ENCODE data around the gene CARMIL3.
"Not testable (repeated sequence)": the region's sequence is repeated elsewhere in the genome, so short reads cannot be mapped to it uniquely, and the experiment has no call there.

The CARMIL3 gene, protein sequence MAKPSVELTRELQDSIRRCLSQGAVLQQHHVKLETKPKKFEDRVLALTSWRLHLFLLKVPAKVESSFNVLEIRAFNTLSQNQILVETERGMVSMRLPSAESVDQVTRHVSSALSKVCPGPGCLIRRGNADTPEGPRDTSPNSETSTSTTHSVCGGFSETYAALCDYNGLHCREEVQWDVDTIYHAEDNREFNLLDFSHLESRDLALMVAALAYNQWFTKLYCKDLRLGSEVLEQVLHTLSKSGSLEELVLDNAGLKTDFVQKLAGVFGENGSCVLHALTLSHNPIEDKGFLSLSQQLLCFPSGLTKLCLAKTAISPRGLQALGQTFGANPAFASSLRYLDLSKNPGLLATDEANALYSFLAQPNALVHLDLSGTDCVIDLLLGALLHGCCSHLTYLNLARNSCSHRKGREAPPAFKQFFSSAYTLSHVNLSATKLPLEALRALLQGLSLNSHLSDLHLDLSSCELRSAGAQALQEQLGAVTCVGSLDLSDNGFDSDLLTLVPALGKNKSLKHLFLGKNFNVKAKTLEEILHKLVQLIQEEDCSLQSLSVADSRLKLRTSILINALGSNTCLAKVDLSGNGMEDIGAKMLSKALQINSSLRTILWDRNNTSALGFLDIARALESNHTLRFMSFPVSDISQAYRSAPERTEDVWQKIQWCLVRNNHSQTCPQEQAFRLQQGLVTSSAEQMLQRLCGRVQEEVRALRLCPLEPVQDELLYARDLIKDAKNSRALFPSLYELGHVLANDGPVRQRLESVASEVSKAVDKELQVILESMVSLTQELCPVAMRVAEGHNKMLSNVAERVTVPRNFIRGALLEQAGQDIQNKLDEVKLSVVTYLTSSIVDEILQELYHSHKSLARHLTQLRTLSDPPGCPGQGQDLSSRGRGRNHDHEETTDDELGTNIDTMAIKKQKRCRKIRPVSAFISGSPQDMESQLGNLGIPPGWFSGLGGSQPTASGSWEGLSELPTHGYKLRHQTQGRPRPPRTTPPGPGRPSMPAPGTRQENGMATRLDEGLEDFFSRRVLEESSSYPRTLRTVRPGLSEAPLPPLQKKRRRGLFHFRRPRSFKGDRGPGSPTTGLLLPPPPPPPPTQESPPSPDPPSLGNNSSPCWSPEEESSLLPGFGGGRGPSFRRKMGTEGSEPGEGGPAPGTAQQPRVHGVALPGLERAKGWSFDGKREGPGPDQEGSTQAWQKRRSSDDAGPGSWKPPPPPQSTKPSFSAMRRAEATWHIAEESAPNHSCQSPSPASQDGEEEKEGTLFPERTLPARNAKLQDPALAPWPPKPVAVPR (N-terminal part only)

DNA sequence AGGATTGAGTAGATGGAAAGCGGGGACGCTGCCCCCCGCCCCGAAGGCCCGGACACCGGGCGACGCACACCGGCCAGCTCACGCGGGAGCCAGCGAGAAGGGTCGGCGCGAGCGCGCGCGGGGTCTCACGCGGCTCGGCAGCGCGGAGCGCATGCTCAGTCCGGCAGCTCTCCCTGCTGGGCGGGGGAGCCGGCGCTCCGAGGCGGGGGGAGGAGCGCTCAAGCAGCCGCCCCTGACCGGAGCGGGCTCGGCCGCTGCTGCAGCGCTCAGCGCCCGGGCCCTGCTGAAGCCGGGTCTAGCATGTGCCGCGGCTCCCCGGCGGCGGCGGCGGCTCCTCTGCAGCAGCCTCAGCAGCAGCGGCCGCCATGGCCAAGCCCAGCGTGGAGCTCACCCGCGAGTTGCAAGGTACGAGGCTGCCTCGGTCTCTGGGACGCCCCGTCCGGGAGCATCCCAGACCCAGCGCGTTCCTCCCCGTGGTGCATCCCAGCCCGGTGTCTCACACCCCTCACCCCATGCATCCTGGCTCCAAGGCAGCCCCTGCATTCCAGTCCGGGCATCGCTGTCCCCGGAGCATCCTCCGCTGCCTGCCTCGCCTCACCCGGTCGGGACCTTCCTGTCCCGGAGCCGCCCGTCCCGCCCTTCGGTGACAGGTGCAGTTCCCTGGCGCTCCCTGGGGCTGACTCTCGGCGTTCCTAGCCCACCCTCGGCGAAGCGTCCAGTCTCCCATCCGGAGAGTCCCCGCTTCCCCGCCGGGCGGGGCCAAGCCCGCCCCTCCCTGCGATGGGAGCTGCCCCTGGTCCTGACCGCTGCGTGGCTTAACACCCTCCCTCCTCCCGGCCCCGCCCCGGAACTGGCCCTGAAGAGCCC is at the start of gene CARMIL3:
TSS of gene CARMIL3 (plus strand) at position 221 of the 867 bp plus-strand sequence. CDS start at position 366, 145 bp downstream.
- DNase-seq (ENCODE audit: low read depth) = peak; percentile 25

DNA sequence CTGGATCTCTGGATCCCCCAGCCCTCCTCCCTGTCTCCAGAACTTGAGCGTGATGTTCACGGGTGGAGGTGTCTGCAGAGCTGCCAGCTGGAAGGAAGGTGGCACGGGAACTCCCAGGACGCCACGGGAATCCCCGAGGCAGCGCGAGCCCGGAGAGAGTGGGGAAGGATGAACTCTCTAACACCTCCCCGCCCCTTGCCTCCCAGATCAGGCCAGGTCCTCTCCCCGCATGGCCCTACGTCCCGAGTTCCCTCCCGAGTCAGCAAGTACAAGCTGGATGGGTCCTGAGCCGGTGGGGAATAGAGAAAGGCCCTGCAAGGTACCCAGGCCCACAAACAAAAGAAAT is 45.4 kb upstream of the CARMIL3 start:
- not testable (repeated sequence) for DNase-seq (ENCODE audit: low read depth)

DNA sequence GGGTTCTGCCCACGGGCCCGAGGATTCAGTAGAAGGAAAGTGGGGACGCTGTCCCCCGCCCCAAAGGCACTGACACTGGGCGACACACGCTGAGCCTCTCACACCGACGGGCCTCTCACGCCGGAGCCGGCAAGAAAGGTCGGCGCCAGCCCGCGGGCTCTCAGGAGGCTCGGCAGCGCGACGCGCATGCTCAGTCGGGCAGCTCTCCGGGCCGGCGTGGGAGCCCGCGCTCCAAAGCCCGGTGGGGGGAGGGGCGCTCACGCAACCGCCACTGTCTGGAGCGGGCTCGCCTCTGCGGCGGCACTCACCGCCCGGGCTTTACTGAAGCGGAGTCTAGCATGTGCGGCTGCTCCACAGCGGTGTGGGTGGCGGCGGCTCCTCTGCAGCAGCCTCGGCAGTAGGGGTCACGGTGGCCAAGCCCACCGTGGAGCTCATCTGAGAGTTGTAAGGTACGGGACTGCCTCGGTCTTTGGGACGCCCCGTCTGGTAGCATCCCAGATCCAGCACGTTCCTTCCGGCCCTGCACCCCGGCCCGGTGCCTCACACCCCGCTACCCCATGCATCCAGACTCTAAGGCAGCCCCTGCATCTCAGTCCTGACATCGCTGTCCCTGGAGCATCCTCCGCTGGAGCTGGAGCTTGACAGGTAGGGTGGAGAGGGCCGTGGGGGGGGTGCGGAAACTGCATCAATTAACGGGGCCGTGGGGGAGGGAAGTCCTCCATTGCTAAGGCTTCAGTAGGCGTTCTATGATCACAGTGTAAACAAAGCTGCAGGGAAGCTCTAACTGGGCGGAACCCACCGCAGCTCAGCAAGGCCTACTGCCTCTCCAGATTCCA is 44.8 kb upstream of the CARMIL3 start:
- not testable (repeated sequence) for DNase-seq (ENCODE audit: low read depth)

DNA sequence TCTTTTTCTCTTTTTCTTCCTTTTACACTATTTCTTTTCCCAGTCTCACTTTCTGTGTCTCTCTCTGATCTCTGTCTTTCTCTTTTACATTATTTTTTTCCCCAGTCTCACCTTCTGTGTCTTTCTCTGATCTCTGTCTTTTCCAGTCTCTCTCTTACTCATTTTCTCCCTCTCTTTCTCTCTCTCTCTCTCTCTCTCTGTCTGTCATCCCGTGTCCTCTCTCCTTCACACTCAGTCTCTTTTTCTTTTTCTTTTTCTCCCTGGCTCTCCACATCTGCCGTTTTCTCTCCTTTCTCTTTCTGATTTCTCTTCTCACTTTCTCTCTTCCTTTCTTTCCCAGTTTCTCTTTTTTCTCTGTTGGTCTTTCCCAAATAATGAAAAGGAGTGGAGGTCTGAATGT is 40.8 kb upstream of the CARMIL3 start:
- DNase-seq (ENCODE audit: low read depth) = no peak

DNA sequence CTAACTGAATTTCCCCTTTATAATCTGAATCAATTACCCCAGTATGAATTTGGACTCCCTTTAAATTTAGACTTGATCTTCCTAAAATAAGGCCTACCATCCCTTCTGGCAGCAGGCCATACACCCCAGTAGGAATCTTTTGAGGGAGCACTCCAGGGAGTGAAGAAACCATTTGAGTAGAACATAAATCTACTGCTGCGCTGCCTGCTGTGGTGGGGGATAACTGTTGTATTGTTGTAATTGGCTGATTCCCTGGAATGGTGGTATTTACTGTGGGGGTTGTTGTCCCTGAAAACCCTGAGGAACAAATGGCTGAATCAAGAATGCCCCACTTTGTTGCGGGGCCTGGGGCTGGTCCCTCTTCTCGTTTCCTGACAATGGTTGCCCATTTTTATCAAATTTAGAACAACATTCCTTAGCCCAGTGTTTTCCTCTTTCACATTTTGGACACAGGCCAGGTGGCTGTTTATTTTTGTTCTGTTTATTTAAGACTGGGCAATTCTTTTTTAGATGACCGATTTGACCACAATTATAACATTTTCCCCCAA is 39.0 kb upstream of the CARMIL3 start:
- DNase-seq (ENCODE audit: low read depth) = not testable (repeated sequence)

DNA sequence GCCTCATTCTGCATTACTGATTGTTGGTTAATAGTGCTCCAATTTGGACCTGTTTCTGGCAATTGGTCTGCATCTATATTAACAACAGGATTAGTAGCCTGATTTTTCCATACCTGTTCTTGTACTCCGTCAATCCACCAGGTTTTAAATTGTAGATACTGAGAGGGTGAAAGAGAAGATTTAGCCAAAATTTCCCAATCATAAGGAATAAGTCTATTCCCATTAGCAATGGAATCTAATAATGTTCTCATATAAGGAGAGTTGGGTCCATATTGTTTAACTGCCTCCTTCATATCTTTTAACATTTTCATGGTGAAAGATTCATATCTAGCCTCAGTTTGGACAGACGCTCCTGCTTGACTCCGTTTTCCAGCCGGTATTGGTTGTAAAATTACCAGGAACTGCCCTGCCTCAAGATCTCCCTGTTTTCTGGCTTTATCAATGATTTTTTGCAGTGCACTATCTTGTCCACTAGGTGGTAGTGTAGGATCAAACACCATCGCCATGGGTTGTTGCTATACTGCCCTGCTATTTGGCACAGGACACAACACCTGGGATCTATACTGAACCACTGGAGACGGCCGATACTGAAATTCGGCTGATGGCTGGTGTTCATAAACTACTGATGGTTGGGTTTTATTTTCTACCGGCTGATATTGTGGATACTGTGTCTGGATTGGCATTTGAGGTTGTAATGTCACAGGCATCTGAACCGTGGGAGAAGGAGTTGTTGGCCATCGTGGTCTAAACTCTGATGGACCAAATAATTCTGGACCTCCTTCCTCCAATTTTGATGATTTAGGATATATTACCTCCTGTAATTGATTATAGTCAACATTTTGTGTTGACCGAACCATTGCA is 37.9 kb upstream of the CARMIL3 start:
- DNase-seq (ENCODE audit: low read depth) = no peak

DNA sequence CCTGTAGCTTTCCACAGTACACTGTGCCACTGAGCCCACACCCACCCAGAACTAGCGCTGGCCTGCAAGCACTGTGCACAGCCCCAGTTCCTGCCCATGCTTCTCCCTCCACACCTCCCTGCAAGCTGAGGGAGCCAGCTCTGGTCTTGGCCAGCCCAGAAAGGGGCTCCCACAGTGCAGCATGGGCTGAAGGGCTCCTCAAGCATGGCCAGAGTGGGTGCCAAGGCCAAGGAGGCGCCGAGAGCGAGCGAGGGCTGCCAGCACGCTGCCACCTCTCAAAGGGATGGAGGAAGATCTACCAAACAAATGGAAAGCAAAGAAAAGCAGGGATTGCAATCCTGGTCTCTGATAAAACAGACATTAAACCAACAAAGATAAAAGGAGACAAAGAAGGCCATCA is 36.1 kb upstream of the CARMIL3 start:
- DNase-seq (ENCODE audit: low read depth) = not testable (repeated sequence)

DNA sequence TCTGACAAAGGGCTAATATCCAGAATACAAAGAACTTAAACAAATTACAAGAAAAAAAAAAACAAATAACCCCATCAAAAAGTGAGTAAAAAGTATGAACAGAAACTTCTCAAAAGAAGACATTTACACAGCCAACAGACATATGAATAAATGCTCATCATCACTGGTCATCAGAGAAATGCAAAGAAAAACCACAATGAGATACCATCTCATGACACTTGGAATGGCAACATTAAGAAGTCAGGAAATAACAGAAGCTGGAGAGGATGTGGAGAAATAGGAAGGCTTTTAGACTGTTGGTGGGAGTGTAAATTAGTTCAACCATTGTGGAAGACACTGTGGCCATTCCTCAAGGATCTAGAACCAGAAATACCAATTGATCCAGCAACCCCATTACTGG is 32.8 kb upstream of the CARMIL3 start:
- DNase-seq (ENCODE audit: low read depth) = not testable (repeated sequence)

DNA sequence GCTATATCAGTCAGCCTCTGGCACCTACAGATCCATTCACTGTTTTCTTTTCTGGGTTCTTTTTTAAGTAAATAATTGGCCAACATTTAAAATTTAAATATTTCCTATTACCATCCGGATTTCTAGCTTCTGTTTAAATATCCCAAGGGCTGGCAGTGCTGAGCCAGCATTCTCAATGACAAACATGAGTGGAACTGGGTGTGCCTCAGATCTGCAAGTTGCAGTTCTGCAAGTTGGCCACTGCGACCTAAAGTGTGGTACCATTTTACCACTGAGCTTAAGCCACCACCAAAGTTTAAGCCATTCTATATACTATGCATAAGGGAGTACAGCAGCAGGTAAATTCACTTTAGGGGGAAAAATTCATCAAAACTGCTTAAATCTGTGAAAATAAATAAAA is 31.9 kb upstream of the CARMIL3 start:
- DNase-seq (ENCODE audit: low read depth) = not testable (repeated sequence)

DNA sequence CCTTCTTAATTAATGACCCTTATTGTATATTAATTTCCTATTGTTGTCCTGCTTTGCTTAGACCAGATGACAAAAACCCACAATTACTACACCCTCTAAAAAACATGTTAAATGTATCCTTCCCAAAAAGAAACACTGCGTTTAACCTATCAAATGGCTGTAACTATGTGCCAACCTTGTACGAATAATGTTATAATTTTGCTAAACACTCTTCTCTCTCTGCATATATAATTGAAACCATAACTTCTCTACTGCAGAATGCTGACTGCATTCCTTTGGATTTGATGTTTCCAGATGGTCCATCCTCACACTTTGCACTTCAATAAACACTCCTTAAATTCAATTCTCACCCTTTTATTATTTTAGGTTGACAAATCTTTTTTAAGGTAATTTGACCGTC is 31.3 kb upstream of the CARMIL3 start:
- not testable (repeated sequence) for DNase-seq (ENCODE audit: low read depth)

DNA sequence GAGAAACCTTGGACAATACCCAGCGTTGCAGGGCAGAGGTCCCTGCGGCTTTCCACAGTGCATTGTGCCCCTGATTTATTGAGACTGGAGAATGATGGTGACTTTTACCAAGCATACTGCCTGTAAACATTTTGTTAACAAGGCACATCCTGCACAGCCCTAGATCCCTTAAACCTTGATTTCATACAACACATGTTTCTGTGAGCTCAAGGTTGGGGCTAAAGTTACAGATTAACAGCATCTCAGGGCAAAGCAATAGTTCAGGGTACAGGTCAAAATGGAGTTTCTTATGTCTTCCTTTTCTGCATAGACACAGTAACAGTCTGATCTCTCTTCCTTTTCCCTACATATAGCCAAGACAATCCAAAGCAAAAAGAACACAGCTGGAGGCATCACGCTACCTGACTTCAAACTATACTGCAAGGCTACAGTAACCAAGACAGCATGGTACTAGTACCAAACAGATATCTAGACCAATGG is 26.8 kb upstream of the CARMIL3 start:
- DNase-seq (ENCODE audit: low read depth) = not testable (repeated sequence)

DNA sequence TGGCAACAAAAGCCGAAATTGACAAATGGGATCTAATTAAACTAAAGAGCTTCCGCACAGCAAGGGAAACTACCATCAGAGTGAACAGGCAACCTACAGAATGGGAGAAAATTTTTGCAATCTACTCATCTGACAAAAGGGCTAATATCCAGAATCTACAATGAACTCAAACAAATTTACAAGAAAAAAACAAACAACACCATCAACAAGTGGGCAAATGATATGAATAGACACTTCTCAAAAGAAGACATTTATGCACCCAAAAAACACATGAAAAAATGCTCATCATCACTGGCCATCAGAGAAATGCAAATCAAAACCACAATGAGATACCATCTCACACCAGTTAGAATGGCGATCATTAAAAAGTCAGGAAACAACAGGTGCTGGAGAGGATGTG is 22.1 kb upstream of the CARMIL3 start:
- not testable (repeated sequence) for DNase-seq (ENCODE audit: low read depth)

DNA sequence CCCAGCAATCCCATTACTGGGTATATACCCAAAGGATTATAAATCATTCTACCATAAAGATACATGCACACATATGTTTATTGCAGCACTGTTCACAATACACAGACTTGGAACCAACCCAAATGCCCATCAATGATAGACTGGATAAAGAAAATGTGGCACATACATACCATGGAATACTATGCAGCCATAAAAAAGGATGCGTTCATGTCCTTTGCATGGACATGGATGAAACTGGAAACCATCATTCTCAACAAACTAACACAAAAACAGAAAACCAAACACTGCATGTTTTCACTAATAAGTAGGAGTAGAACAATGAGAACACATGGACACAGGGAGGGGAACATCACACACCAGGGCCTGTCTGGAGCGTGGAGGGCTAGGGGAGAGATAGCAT is 20.5 kb upstream of the CARMIL3 start:
- not testable (repeated sequence) for DNase-seq (ENCODE audit: low read depth)

DNA sequence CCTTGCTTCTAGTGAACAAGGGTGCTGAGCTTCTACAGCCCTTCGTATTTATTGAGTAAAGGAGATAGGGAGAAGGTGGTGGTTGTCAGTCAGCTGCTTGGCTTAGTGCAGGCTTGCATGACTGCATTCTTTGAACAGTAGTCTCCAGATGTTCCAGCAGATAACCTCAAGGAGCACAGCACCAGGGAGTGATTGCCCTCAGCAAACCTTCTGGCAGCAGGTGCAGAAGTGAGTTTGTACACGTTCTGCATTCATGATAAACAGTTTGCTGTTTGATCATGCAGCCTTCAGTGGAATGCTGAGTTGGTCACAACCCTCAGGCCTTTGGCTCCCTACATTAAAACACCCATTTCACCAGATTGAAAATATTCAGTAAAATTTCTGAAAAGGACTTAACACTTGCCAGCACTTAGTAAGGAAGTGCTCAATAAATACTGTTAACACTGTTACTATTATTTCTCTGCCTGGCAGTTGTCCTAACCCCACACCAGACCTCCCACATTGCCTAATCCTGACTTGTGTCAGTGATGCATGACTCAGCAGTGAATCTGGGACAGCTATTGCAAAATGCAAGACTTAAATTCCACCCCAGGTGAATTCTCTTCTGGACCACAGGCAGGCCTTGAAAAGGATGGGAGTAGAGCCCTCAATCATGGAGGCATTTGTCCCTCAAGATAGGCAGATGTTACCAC is 18.9 kb upstream of the CARMIL3 start:
- no peak for DNase-seq (ENCODE audit: low read depth)

DNA sequence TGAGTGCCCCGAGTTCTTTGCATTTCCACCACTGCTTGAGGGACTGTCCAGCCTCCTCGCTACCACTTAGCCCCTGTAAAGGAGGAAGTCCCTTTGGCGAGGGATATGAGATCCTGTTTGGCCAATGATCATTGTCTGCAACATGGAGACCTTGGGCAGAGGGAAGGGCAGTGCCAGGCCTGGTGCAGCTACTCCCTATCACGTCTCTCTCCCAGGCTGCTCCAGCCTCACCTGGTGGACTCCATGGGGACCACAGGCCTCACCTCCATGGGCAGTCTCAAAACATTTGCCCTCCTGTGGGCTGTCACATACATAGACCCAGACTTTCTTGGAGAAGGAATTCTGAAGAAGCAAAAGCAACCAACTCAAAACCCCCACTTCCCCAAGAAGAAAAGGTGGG is 16.0 kb upstream of the CARMIL3 start:
- DNase-seq (ENCODE audit: low read depth) = not testable (repeated sequence)

DNA sequence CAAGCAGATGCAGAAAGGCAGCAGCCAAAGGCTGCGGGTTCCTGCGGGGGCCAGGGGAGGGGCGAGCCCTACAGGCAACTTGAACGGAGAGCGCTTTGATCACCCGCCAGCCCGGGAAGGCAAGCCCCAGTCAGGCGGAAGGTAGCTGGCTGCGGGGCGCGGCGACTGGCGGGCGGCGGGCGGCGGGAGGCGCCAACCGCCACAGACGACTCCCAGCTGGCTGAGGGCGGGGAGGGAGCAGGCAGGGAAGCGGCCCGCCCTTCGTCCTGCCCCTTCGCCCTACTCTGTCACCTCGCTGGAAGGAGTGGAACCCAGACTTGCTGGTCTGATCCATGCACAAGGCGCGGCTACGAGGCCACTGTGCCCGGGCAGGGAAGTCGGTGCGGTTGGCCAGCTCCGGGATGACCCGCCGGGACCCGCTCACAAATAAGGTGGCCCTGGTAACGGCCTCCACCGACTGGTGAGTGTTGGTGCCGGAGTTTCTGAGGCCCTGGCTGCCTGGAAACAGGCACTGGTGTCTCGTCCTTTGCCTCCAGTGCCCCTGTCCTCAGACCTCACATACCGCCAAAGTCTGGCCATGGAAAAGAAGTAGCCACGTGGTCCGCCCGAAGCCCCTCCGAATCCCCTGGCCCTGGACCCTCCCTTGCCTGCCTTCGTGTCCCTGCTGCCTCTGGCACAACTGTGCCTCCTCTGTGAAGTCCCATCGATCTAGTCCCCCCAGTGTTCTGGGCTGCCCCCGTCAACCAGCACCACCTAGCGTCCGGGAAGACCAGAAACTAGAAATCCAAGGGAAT is 15.4 kb upstream of the CARMIL3 start:
- peak; percentile 24 for DNase-seq (ENCODE audit: low read depth)

DNA sequence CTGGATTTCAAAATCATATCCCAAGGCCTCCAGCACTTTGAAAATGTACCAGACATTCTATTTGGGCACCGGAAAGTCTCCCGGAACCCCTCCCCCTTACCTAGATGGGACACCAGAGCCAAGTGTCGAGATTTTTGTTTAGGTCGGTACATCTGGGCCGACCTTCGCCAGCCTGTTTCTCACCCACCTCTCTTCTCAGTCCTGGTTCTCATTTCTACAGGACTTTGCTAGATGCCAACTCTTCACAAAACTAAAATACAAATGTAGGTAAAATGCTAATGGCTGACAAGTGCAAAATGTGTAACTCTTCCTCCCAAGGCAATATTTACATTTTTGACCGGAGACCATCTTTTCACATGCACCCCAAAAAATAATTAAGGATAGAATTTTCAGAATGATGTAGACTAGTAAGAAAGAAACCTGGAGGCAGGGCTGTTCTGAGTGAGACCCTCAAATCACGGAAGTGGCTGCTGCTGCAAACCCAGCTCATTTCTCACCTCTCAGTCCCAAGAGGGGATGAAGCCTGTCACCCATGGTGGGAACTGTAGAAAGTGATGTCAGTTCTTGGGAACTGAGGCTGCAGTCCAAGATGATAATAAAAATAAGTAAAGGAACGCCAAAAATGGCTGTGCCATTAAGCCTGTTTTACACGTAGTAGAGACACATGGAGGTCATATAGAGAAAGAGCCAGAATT is 14.7 kb upstream of the CARMIL3 start:
- not testable (repeated sequence) for DNase-seq (ENCODE audit: low read depth)
